ENCODE results near the gene PGGT1B.

The PGGT1B gene

DNA sequence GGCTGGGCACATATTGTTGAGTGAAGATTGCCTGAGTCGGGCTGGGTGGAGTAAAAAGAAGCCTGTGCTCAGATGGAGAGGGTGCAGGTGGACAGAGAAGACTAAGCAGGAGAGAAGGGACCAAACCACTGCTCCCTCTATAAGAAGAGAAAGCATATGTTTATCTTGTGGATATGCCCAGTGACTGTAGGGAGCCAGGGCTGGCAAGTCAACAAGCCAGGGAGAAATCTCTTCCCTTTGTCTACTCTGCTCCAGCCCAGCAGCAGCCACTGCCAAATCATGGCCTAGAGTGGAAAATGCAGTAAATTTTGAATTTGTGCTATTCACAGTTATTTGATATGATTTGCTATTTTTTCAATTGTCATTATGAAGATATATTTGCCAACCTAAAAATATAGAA, 59.7 kb downstream of the PGGT1B start:
- Histone ChIP-seq H3K4me3 (ENCODE audit: low read length, poor library complexity, severe bottlenecking) (no peak overlapping the region), H3K79me2 (ENCODE audit: insufficient read depth, low read length) (no peaks in the 10 kb centered on the region), H3K27me3 (ENCODE audit: insufficient read depth, low read length, poor library complexity, severe bottlenecking) (no peaks in the 10 kb centered on the region), H3F3A (ENCODE audit: low read depth) (no peaks in the 10 kb centered on the region), H2AFZ (ENCODE audit: low read length) (no peak overlapping the region), H3K4me1 (ENCODE audit: insufficient read depth, low read length, poor library complexity, severe bottlenecking) (no peaks in the 10 kb centered on the region), H3K9me2 (replicated peaks; ENCODE audit: low read depth, low read length) (no peaks in the 10 kb centered on the region), H3K9me3 (ENCODE audit: insufficient read depth, low read depth, low read length) (no peaks in the 10 kb centered on the region), H3K36me3 (ENCODE audit: insufficient read depth, low read length) (no peaks in the 10 kb centered on the region), H3K9ac (ENCODE audit: low read depth, low read length, poor library complexity, severe bottlenecking) (no peak overlapping the region), H3K4me2 (ENCODE audit: low read depth, low read length, poor library complexity, severe bottlenecking) (no peak overlapping the region), H4K20me1 (ENCODE audit: insufficient read depth, low read length, poor library complexity, severe bottlenecking) (no peaks in the 10 kb centered on the region)
- no peak for TF ChIP-seq EZH2phosphoT487 (IDR thresholded peaks at IDR 0.05; ENCODE audit: borderline replicate concordance)
- TF ChIP-seq, protein P1, sequence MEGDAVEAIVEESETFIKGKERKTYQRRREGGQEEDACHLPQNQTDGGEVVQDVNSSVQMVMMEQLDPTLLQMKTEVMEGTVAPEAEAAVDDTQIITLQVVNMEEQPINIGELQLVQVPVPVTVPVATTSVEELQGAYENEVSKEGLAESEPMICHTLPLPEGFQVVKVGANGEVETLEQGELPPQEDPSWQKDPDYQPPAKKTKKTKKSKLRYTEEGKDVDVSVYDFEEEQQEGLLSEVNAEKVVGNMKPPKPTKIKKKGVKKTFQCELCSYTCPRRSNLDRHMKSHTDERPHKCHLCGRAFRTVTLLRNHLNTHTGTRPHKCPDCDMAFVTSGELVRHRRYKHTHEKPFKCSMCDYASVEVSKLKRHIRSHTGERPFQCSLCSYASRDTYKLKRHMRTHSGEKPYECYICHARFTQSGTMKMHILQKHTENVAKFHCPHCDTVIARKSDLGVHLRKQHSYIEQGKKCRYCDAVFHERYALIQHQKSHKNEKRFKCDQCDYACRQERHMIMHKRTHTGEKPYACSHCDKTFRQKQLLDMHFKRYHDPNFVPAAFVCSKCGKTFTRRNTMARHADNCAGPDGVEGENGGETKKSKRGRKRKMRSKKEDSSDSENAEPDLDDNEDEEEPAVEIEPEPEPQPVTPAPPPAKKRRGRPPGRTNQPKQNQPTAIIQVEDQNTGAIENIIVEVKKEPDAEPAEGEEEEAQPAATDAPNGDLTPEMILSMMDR (conservative IDR thresholded peaks at IDR 0.05; ENCODE audit: low read length), result no peak

DNA sequence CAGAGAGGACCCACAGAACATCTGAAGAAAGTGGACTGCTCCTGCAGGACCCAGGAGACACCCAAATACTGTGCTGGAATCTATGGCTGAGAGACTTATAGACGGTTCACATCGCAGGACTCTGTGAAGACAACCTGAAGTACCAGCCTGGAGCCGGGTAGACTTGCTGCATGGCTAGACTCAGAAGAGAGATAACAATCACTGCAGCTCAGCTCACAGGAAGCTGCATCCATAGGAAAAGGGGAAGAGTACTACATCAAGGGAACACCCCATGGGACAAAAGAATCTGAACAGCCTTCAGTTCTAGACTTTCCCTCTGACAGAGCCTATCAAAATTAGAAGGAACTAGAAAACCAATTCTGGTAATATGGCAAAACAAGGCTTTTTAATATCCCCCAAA, 66.5 kb downstream of the PGGT1B start:
- no peaks in the 10 kb centered on the region for H3K9me2 ChIP-seq (replicated peaks; ENCODE audit: low read depth, low read length)
- no peaks in the 10 kb centered on the region for H3K4me1 ChIP-seq (ENCODE audit: insufficient read depth, low read length, poor library complexity, severe bottlenecking)
- H3K79me2 ChIP-seq (ENCODE audit: insufficient read depth, low read length), result no peaks in the 10 kb centered on the region
- H3K36me3 ChIP-seq (ENCODE audit: insufficient read depth, low read length), result no peaks in the 10 kb centered on the region
- TF ChIP-seq, protein P1 (conservative IDR thresholded peaks at IDR 0.05; ENCODE audit: low read length), result no peak
- TF ChIP-seq EZH2phosphoT487 (IDR thresholded peaks at IDR 0.05; ENCODE audit: borderline replicate concordance), result no peak
- H3F3A ChIP-seq (ENCODE audit: low read depth), result no peaks in the 10 kb centered on the region
- H4K20me1 ChIP-seq (ENCODE audit: insufficient read depth, low read length, poor library complexity, severe bottlenecking), result no peaks in the 10 kb centered on the region
- H3K27me3 ChIP-seq (ENCODE audit: insufficient read depth, low read length, poor library complexity, severe bottlenecking), result no peaks in the 10 kb centered on the region
- H3K4me2 ChIP-seq (ENCODE audit: low read depth, low read length, poor library complexity, severe bottlenecking), result no peak overlapping the region
- no peak overlapping the region for H3K9ac ChIP-seq (ENCODE audit: low read depth, low read length, poor library complexity, severe bottlenecking)
- H3K4me3 ChIP-seq (ENCODE audit: low read length, poor library complexity, severe bottlenecking), result no peak overlapping the region
- H2AFZ ChIP-seq (ENCODE audit: low read length), result no peak overlapping the region
- no peaks in the 10 kb centered on the region for H3K9me3 ChIP-seq (ENCODE audit: insufficient read depth, low read depth, low read length)

DNA sequence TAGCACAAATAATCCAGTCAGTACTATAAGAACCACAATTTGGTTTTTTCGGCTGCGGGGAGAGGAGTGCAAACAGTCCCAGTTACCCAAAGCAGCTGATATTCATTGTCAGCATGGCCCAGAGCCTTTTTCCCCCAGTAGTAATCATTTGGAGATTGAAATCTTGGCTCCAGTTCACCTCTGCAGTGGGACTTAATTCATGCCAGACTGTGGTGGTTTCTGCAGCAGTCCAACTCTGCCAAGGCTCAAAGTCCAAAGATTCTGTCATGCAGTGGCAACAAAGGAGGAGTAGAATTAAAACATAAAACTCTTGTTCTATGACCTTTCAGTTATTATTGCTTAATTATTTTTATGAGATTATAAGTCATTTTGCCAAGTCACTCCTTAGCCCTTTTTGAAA, 68.0 kb downstream of the PGGT1B start:
- Histone ChIP-seq H3K27me3 (ENCODE audit: insufficient read depth, low read length, poor library complexity, severe bottlenecking) (no peaks in the 10 kb centered on the region), H3K9ac (ENCODE audit: low read depth, low read length, poor library complexity, severe bottlenecking) (no peak overlapping the region), H3K79me2 (ENCODE audit: insufficient read depth, low read length) (no peaks in the 10 kb centered on the region), H3K4me2 (ENCODE audit: low read depth, low read length, poor library complexity, severe bottlenecking) (no peak overlapping the region), H3K4me1 (ENCODE audit: insufficient read depth, low read length, poor library complexity, severe bottlenecking) (no peaks in the 10 kb centered on the region), H4K20me1 (ENCODE audit: insufficient read depth, low read length, poor library complexity, severe bottlenecking) (no peaks in the 10 kb centered on the region), H3K4me3 (ENCODE audit: low read length, poor library complexity, severe bottlenecking) (no peak overlapping the region), H3F3A (ENCODE audit: low read depth) (no peaks in the 10 kb centered on the region), H3K9me3 (ENCODE audit: insufficient read depth, low read depth, low read length) (no peaks in the 10 kb centered on the region), H2AFZ (ENCODE audit: low read length) (no peak overlapping the region), H3K36me3 (ENCODE audit: insufficient read depth, low read length) (no peaks in the 10 kb centered on the region), H3K9me2 (replicated peaks; ENCODE audit: low read depth, low read length) (no peaks in the 10 kb centered on the region)
- no peak for TF ChIP-seq EZH2phosphoT487 (IDR thresholded peaks at IDR 0.05; ENCODE audit: borderline replicate concordance)
- TF ChIP-seq, protein P1 (conservative IDR thresholded peaks at IDR 0.05; ENCODE audit: low read length), result no peak

Measured in Loucy (cell line).